ENCODE data around the gene SPATA46.

GRCh38 chr1:162373541-162374260 lies 3.0 kb downstream of the SPATA46 start:
- no peak for TF ChIP-seq CTCF (IDR thresholded peaks at IDR 0.05)
- TF ChIP-seq EP300 (IDR thresholded peaks at IDR 0.05): no peak
- TF ChIP-seq POLR2A (IDR thresholded peaks at IDR 0.05): no peak
